NCI-H2196 (cell line): Measurements from ENCODE around the gene ANKRD28.
A peak's percentile ranks its signal among the peaks of the same experiment; 100 is the strongest.
"Not testable (repeated sequence)": the region's sequence is repeated elsewhere in the genome, so short reads cannot be mapped to it uniquely, and the experiment has no call there.

Experiments
- DNase-seq: peaks from one replicate; lab custom pipeline; 2025; ENCODE audit not compliant: unreplicated experiment; lab: John Stamatoyannopoulos, UW

The ANKRD28 gene

DNA sequence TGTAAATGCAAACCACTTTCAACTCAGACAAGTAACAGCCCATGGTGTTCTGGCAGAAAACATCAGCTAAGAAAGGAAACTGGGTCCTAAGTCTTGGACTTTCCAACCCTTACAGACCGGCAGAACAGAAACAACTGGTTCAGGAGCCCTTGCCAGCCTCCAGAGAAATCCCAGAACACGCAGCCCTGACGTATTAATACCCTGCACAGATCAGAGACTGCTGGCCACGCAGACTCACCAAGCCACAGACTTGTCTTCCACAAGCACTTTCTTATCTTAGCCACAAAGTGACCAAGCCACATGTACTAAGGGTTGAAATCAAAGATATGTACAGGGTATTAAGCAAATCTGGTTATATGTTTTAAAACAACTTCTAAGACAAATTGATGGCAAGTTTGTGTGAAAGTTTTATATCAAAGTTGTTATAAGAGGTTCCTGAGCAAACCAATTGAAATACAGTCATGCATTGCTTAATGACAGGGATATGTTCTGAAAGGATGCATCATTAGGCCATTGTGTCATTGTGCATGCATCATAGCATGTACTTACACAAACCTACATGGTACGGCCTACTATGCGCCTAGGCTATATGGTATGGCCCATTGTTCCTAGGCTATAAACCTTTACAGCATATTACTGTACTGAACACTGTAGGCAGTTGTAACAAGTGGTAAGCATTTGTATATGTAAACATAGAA is 159.4 kb downstream of the ANKRD28 start:
- no peak for DNase-seq

DNA sequence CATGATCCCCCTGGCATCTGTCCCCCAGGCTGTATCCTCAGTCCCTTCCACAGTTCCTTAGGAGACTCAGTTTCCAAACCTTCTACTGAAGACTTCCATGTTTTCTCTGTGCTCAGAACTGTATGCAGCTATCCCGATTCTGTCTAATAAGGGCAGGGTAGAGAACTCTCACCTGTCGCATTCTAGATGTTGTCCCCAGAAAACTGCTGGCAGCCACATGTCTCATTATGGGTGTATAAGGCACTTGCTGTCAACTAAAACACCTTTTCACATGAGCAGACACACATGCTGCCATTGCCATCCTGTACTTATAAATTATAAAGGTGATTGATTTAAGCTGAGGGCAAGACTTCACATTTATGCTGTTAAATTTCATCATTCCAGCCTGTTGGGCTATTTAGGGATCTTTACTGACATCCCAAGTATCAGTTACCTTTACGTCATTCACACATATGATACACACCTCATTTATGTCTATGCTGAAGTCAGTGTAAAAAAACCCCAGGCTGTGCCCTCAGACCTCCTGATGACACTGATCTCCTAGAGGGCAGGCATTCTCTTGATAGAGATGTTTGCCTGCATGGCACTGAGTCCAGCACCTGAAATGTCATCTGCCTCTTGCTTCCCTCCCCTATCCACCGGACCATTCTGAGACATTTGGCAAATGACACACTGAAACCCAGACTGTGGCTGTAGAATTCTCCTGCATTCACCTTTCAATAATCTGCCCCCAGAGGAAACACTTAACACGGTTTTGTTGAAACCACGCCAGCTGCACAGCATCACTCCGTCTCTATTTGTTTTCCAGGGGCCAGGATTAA is 160.4 kb downstream of the ANKRD28 start:
- no peak for DNase-seq

DNA sequence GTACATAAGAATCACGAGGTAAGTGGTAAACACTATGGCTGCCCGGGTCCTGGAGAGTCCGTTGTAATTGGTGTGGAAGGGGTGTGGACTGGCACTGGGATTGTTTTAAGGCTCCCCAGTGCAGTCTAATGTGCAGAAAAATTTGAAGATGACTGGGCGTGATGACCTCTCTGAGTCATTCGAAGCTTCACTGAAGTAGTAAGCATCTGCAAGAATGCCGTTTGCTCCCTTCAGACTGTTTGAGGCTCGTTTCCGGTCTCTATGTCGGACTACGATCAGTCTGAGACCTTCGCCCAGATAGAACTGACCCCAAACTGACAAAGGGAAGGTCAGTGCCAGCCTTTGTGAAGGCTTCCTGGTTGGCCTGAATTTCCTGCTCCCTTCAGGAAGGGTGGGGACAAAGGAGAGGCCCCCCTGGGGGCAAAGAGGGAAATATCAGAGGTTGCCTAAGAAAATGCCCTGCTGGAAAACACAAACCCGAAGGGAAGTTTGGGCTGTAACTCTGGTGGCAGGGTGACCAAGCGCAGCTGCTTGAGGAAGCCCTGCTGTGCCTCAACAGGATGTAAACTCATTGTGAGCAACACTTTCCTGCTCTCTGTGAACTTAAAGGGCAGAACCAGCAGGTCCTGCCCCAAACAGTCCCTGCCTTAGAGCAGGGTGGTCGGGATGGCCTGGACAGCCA is 161.6 kb downstream of the ANKRD28 start:
- DNase-seq, result no peak

DNA sequence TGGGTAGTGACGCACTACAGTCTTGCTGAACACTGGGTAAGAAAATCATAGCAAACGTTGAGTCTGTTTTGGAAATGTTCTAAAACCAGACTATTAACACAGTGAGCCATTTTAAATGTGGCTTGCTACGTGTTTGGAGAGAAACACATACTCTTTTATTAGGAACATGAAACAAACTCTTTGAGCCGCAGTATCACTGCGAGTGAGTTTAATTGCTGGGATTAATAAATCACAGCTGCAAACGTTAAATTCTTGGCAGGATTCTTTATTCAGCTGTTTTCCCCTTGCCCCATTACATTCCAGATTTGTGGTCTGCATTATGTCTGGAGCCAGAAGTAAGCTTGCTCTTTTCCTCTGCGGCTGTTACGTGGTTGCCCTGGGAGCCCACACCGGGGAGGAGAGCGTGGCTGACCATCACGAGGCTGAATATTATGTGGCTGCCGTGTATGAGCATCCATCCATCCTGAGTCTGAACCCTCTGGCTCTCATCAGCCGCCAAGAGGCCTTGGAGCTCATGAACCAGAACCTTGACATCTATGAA is 162.6 kb downstream of the ANKRD28 start:
- DNase-seq, result no peak

DNA sequence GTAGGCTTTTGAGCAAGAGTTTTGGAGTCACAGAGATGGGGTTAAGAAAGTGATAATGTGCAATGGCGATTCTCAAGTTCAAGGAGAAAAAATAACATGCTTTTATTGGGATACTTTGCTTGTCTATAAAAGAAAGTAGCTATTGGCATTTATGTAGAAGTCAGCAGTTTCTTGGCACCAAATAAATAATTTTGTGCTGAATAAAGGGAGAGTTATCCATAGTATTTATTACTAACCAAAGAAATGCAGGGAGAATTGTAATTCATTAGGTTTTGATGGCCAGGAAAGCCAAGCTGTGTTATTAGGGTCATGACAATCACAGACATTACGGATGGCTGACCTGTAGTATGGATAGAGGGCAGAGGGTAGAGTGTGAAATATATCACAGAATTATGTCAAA is 163.1 kb downstream of the ANKRD28 start:
- no peak for DNase-seq

DNA sequence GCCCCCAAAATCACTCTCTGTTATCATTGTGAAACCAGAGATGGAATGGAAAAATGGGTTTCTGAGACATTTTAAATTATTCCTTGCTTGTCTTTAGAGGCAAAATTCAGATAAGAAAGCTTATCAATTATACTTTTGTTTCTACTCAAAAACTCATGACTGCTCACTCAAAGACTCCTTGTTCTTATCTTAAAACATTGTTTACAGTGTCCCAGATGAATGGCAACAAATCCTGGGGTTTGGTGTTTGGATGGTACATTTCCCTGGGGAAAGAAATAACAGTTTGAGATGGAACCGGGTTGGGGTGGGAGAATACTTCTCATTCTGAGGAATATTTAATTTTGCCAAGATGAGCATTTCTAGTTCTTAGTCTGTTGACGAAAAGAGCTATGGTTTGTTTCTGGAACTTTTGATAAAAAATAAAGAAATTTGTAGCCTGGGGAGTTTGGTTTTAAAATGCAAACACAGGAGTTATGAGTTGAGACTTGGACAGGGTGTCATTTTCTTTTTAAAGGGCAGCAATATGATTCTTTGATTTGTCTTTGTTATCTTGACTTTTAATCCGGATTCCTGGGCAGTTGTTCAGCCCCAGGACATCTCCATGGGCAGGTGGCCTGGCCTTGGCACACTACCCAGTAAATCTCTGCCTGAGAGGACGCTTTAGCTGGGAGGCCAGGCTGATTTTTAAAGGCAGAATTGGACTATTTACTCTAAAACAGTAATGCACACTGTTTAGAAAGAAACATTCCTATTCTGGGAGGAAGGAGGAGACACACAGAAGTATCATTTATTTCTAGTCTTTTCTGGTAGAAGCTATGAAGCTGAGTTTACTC is 163.8 kb downstream of the ANKRD28 start:
- no peak for DNase-seq

DNA sequence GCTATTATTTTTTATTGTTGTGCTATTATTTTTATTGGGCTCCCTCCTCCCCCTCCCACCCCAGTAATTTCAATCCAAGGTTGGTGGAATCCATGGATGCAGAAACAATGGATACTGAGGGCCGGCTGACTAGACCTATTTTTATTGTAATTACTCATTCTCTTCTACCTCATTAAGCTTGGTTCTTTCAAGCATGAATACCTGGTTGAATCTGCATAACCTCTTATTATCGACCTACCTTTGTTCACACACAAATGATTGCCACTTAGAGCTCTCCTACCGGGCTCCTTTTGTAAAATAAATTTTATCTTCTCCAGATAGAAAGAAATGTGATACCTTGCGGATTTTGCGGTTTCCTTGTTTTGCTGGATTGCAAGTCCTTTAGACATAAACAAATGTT is 164.6 kb downstream of the ANKRD28 start:
- DNase-seq, result no peak

DNA sequence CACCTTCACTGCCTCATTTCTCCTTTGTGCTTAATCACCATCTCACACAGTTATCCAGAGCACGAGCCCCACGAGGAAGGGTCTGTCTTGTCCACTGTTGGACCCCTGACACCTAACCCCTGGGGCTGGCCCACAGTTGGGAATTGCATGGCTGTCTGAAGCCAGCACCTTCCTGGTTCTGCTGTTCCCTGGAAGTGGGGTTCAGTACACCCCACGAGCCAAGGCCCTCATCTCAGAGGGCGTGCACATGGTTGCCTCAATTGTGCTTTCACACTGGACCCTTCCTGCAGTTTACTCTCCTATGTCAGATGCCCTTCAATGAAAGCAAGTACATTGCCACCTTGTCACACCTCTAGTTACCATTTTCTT is 165.6 kb downstream of the ANKRD28 start:
- DNase-seq, result no peak

DNA sequence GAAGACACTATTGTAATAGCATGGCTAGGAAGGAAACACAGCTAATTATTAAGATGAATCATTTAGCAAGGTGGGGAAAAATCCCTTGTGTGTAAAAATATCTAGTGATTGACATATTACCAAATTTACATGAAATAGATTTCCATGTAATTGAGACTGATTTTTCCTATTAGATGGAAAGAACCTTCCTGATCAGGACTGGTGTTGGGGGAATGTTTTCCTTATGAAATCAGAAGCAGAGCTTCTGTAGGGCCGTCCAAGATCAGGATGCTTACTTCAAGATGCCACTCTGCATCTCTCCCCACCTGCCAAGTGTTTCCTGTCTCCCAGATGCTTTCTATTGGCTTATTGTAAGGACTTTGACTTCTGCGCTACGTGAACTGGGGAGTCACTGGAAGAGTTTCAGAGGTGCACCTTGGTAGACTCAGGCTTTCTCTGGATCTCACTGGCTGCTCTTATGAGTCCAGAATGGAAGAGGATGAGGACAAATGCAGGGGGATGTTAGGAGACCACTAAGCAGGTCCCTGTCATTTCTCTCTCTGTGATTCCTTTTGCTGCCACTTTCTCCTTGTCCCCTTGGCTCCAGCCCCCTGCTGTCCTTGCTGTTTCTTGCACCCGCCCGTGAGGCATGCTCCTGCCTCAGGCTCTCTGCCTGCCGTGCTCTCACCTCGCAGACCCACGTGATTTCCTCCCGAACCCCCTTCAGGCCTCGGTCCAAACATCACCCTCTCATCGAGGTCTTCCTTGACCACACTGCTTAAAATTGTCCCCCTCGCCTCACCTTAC is 166.2 kb downstream of the ANKRD28 start:
- DNase-seq, result no peak

DNA sequence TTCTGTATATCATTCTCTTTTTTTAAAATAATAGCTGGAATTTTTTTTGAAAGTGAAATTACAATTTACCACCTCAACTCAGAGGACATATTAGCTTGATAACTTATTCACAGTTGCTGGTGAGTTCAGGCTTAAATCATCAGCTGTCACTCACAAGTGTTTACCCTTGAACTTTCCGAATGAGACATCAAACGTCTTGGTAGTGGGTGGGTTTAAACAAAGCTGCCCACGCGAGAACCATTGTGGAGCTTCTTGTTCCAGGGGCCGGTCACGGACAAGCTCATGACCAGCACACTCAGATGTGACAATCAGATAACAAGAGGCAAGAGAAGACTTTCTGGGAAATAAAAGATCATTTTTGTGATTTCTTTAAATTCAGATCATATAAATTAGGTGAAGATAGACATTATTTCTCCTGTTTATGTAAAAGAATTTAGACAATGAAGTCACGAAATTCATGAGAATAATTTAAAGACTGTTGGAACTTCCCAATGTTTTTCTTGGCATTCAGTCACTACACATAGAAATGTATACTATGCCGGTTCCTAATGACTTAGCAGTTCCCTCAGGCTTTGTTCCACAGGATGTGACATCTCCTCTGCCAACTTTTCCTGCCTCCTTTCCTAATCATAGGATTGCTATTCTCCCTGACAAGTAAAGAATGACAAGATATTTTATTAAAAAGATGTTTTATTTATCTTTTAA is 167.0 kb downstream of the ANKRD28 start:
- no peak for DNase-seq

DNA sequence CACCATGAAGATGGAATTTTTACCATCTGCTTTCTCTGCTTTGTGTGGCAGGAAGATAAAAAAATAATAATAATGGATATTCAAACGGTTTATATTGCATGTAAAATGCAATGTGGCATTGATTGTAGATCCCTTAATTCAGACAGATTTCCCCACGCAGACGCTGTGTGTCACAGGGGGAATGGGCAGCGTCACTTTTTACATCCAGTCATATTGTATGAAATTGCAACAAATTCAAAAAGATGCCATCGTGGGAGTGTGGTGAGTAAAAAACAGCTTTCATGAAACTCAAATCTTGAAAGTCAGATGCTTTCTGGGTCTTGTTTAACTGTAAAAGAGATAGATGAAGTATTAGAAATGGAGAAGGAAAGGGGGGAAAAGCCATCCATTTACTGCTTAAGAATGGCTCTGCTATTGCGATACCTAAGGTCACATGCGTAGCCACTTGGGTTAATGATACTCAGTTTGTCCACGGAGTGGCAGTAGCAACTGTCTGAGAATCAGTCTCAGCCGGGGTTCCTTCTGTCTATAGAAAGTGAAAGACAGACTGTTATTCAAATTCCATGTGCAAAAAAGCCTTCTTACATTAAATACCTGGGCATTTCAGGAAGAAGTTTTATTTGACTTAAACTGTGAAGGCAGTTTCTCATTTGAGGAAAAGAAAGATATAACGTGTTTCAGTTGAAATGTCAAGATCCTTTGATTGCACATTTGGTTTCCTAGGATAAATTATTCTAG is 167.8 kb downstream of the ANKRD28 start:
- peak; percentile 20 for DNase-seq

DNA sequence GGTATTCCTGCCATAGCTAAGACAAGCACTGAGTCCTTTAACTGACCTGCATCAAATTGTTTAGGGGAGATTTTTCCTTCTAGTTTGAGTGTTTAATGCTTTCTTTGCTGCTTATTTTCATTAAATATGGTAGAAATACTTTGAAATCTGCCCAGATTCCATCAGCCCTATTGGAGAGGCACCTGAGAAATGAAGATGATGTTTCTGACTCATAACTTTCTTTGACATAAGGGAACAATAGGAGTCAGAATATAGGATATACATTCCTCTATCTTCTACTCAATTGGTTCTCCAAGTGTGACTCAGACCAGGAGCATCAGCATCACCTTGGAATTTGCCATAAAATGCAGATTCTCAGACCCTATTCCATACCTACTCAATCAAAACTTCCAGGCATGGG is 168.8 kb downstream of the ANKRD28 start:
- no peak for DNase-seq

DNA sequence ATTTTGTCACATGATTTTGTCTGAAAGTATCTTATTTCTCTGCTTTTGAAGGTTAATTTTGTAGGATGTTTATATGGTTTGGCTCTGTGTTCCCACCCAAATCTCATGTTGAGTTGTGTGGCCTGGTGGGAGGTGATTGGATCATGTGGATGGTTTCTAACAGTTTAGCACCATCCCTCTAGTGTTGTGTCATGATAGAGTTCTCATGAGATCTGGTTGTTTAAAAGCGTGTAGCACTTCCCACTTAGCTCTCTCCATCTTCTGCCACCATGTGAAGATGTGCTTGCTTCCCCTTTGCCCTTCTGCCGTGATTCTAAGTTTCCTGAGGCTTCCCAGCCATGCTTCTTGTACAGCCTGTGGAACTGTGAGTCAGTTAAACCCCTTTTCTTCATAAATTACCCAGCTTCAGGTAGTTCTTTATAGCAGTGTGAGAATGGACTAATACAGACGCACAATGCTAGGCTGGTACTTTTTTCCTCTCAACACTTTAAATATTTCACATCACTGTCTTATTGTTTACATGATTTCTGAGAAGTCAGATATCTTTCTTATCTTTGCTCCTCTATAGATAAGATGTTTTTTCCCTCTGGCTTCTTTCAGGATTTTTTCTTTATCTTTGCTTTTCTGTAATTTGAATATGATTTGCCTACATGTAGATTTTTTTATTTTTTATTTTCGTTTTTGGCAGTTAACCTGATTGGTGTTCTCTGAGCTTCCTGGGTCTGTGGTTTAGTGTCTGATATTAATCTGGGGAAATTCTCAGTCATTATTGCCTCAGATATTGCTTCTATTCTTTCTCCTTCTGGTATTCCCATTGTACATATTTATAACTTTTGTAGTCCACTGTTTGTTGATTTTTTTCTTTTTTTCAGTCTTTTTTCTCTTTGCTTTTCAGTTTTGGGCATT is 174.0 kb downstream of the ANKRD28 start:
- no peak for DNase-seq

DNA sequence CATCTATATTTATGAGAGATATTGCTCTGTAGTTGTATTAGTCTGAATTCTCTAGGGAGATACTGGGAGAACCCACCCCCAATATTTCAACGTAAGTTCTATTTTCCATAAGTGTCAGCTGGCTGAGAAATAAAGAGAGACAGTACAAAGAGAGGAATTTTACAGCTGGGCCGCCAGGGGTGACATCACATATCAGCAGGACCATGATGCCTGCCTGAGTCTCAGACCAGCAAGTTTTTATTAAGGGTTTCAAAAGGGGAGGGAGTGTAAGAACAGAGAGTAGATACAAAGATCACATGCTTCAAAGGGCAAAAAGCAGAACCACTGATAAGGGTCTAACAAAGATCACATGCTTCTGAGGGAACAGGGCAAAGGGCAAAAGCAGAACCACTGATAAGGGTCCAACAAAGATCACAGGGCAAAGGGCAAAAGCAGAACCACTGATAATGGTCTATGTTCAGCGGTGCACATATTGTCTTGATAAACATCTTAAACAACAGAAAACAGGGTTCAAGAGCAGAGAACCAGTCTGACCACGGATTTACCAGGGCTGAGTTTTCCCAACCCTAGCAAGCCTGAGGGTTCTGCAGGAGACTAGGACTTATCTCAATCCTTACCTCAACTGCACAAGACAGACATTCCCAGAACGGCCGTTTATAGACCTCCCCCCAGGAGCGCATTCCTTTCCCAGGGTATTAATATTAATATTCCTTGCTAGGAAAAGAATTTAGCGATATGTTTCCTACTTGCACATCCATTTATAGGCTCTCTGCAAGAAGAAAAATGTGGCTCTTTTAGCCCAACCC is 177.9 kb downstream of the ANKRD28 start:
- not testable (repeated sequence) for DNase-seq
